ENCODE data around the gene CD164L2.

CD164L2 gene

GRCh38 chr1:27359822-27360158 is 23.3 kb downstream of the CD164L2 start:
- Mint-ChIP-seq H3K4me3 (peak overlapping the region; percentile 3 to 66 (median 7)), H3K4me1 (peaks cover 11% of the 10 kb centered on the region), H3K27ac (no peak overlapping the region), H3K27me3 (ENCODE audit: low read depth) (peaks cover 30% of the 10 kb centered on the region), H3K9me3 (no peaks in the 10 kb centered on the region), H3K36me3 (ENCODE audit: low read depth) (peaks cover 8% of the 10 kb centered on the region)
- TF ChIP-seq, protein P1, sequence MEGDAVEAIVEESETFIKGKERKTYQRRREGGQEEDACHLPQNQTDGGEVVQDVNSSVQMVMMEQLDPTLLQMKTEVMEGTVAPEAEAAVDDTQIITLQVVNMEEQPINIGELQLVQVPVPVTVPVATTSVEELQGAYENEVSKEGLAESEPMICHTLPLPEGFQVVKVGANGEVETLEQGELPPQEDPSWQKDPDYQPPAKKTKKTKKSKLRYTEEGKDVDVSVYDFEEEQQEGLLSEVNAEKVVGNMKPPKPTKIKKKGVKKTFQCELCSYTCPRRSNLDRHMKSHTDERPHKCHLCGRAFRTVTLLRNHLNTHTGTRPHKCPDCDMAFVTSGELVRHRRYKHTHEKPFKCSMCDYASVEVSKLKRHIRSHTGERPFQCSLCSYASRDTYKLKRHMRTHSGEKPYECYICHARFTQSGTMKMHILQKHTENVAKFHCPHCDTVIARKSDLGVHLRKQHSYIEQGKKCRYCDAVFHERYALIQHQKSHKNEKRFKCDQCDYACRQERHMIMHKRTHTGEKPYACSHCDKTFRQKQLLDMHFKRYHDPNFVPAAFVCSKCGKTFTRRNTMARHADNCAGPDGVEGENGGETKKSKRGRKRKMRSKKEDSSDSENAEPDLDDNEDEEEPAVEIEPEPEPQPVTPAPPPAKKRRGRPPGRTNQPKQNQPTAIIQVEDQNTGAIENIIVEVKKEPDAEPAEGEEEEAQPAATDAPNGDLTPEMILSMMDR (IDR thresholded peaks at IDR 0.05; ENCODE audit: unreplicated experiment in 3 of 3), result no peak

DNA sequence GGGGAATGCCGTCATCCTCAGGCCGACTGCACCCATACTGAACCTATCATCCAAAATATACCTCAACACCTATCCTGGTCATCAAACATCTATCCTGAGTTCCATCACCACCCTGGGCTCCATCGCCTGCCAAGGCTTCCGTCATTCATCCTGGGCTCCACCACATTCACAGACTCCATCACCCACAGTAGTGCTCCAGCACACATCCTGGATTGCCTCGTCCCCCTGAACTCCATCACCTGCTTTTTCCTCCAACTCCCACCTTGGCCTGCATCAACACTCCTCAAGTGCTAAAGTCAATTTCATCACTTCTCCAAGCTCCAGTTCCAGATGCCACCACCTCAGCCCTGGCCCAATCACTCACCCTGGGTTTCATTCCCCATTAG is 24.2 kb downstream of the CD164L2 start:
- H3K27ac Mint-ChIP-seq, result no peak overlapping the region
- peaks cover 30% of the 10 kb centered on the region for H3K27me3 Mint-ChIP-seq (ENCODE audit: low read depth)
- TF ChIP-seq, protein P1 (IDR thresholded peaks at IDR 0.05; ENCODE audit: unreplicated experiment in 3 of 3), result no peak
- H3K9me3 Mint-ChIP-seq, result no peaks in the 10 kb centered on the region
- H3K4me1 Mint-ChIP-seq, result peaks cover 7% of the 10 kb centered on the region
- peaks cover 8% of the 10 kb centered on the region for H3K36me3 Mint-ChIP-seq (ENCODE audit: low read depth)
- H3K4me3 Mint-ChIP-seq, result peak overlapping the region in 1 of 3 experiments; percentile 36

GRCh38 chr1:27358038-27358927 is 24.9 kb downstream of the CD164L2 start:
- TF ChIP-seq, protein P1 (IDR thresholded peaks at IDR 0.05; ENCODE audit: unreplicated experiment in 3 of 3), result no peak
- no peak overlapping the region for H3K4me3 Mint-ChIP-seq

DNA sequence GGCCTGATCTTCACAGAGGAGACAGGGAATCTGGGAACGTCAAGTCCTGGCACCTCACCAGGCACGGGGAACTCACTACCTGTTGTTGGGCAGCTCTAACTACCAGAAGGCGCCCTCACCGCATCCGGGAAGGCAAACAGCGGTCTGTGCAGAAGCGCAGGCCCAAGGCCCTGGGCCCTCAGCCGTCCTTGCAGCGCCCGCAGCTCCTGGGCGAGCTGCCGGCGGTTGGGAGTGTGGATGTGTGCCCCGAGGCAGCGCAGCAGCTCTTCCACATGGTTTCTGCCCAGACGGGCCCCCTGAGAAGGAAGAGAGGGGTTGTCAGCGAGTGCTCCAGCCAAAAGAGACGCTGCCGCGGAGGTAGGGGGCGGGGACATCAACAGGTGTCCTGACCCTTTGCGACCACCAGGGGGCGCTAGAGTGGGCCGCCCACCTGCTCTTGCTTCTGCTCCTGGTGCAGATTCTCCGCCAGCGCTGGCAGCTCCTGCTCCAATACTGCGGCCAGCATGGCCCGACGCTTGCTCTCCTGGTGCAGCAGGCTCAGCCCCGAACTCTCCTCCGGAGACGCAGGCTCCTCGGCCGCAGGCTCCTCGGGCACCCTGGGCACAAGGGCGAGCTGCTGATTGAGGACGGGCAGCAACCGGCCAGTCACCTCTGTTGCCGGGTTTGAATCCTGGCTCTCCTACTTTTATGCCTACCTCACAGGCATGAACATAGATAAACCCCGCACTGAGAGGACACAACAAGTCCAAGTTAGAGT is 25.7 kb downstream of the CD164L2 start:
- Mint-ChIP-seq H3K4me1 (peaks cover 7% of the 10 kb centered on the region), H3K27ac (no peak overlapping the region), H3K4me3 (no peak overlapping the region), H3K36me3 (ENCODE audit: low read depth) (peaks cover 8% of the 10 kb centered on the region), H3K9me3 (no peaks in the 10 kb centered on the region), H3K27me3 (ENCODE audit: low read depth) (peaks cover 30% of the 10 kb centered on the region)
- TF ChIP-seq, protein P1 (IDR thresholded peaks at IDR 0.05; ENCODE audit: unreplicated experiment in 3 of 3), result peak; percentile 96 to 99 (median 99)

More at GRCh38 chr1:27358038-27358927, 24.9 kb downstream of the CD164L2 start:
- Mint-ChIP-seq H3K4me1 (peaks cover 7% of the 10 kb centered on the region), H3K27ac (no peak overlapping the region), H3K27me3 (ENCODE audit: low read depth) (peaks cover 30% of the 10 kb centered on the region), H3K9me3 (no peaks in the 10 kb centered on the region), H3K36me3 (ENCODE audit: low read depth) (peaks cover 8% of the 10 kb centered on the region)

- peaks cover 8% of the 10 kb centered on the region for H3K36me3 Mint-ChIP-seq (ENCODE audit: low read depth)
- TF ChIP-seq, protein P1 (IDR thresholded peaks at IDR 0.05; ENCODE audit: unreplicated experiment in 3 of 3), result no peak
- H3K4me3 Mint-ChIP-seq, result no peak overlapping the region
Measured at GRCh38 chr1:27356619-27357280, 26.4 kb downstream of the CD164L2 start.

More at GRCh38 chr1:27356619-27357280, 26.4 kb downstream of the CD164L2 start:
- Mint-ChIP-seq H3K9me3 (no peaks in the 10 kb centered on the region), H3K27me3 (ENCODE audit: low read depth) (peaks cover 31% of the 10 kb centered on the region), H3K27ac (no peak overlapping the region), H3K4me1 (peaks cover 7% of the 10 kb centered on the region)
